G401 (cell line): ENCODE results near the gene TUBA1B. TPM values are rescaled to one million over a fixed set of nuclear protein-coding genes. Genes with fewer than 3 reads are reported as not detected.
A peak's percentile ranks its signal among the peaks of the same experiment; 100 is the strongest.
"Not testable (repeated sequence)": the region's sequence is repeated elsewhere in the genome, so short reads cannot be mapped to it uniquely, and the experiment has no call there.

Experiments used
- DNase-seq: peaks from one replicate; pipeline ENCODE4 v3.0.0-alpha.2; 2015; ENCODE audit warnings: low spot score
- in situ Hi-C: cut with HindIII; loops from 2 replicates; pipeline ENCODE4 v1.10.0; 2016; ENCODE audit warnings: low sequenced_read_pairs, mixed read lengths
- total RNA-seq: library from RNA; depleted of rRNA; stranded (reverse); fragments of >200 nt; shearing (Covaris generic); gene quantifications from 2 replicates; pipeline ENCODE4 v1.2.3, GENCODE V29; 2014; rRNA removed

TUBA1B gene
- 2,974 and 3,054 TPM in 2 replicates for total RNA-seq

- in situ Hi-C loops, result no loop called here
Measured at GRCh38 chr12:49131051-49131893, at the start of gene TUBA1B. TUBA1B (minus strand) TSS chr12:49131395; CDS start chr12:49131300, 95 bp downstream.

GRCh38 chr12:49174218-49174617 lies 43.0 kb upstream of the TUBA1B start:
- in situ Hi-C loops, result no loop called here
- no peak for DNase-seq

More at GRCh38 chr12:49131051-49131893, at the start of gene TUBA1B:
- DNase-seq, result peak; percentile 96

GRCh38 chr12:49170924-49171323 lies 39.7 kb upstream of the TUBA1B start:
- in situ Hi-C loops, result no loop called here
- no peak for DNase-seq

- in situ Hi-C loops, result no loop called here
- DNase-seq, result no peak
Measured at GRCh38 chr12:49165114-49165513, 33.9 kb upstream of the TUBA1B start.

GRCh38 chr12:49161901-49162300 lies 30.7 kb upstream of the TUBA1B start:
- in situ Hi-C loops, DNase-seq: not testable (repeated sequence)

- in situ Hi-C loops, result no loop called here
Measured at GRCh38 chr12:49161092-49161795, 30.0 kb upstream of the TUBA1B start.

GRCh38 chr12:49160399-49160798 lies 29.2 kb upstream of the TUBA1B start:
- in situ Hi-C loops, result no loop called here
- DNase-seq, result no peak

More at GRCh38 chr12:49161092-49161795, 30.0 kb upstream of the TUBA1B start:
- no peak for DNase-seq

- in situ Hi-C loops, result no loop called here
- DNase-seq, result no peak
Measured at GRCh38 chr12:49154221-49154620, 23.0 kb upstream of the TUBA1B start.

- in situ Hi-C loops, result no loop called here
Measured at GRCh38 chr12:49147384-49147783, 16.2 kb upstream of the TUBA1B start.

GRCh38 chr12:49146406-49146805 lies 15.2 kb upstream of the TUBA1B start:
- in situ Hi-C loops, result no loop called here
- no peak for DNase-seq

More at GRCh38 chr12:49147384-49147783, 16.2 kb upstream of the TUBA1B start:
- no peak for DNase-seq

GRCh38 chr12:49144384-49144783 lies 13.2 kb upstream of the TUBA1B start:
- DNase-seq, result no peak
- in situ Hi-C loops, result no loop called here

- no peak for DNase-seq
- in situ Hi-C loops, result no loop called here
Measured at GRCh38 chr12:49138999-49139398, 7.8 kb upstream of the TUBA1B start.

- in situ Hi-C loops, result no loop called here
- no peak for DNase-seq
Measured at GRCh38 chr12:49138587-49138986, 7.4 kb upstream of the TUBA1B start.

GRCh38 chr12:49137476-49137875 lies 6.3 kb upstream of the TUBA1B start:
- in situ Hi-C loops, result no loop called here

GRCh38 chr12:49136997-49137396 lies 5.8 kb upstream of the TUBA1B start:
- in situ Hi-C loops, DNase-seq: not testable (repeated sequence)

More at GRCh38 chr12:49137476-49137875, 6.3 kb upstream of the TUBA1B start:
- DNase-seq, result no peak

GRCh38 chr12:49133590-49133989 lies 2.4 kb upstream of the TUBA1B start:
- DNase-seq, result no peak
- in situ Hi-C loops, result no loop called here

GRCh38 chr12:49133014-49133413 lies 1.8 kb upstream of the TUBA1B start:
- in situ Hi-C loops, result no loop called here
- peak; percentile 57 for DNase-seq

GRCh38 chr12:49131894-49132461 lies 783 bp upstream of the TUBA1B start:
- peak; percentile 70 for DNase-seq
- in situ Hi-C loops, result no loop called here

- DNase-seq, result peak; percentile 90
- in situ Hi-C loops, result no loop called here
Measured at GRCh38 chr12:49130151-49131050, 794 bp downstream of the TUBA1B start.
